LNCAP (cell line): Measurements from ENCODE around the gene FOXP1.

Source experiments
- CTCF ChIP-seq: fragments of 450-650 bp; IDR thresholded peaks from 2 replicates; pipeline ENCODE4 v1.5.1; 2017; ENCODE audit warnings: mild to moderate bottlenecking

Gene FOXP1

GRCh38 chr3:71048948-71049347 lies 534.6 kb downstream of the FOXP1 start:
- no peak for TF ChIP-seq CTCF

GRCh38 chr3:71047616-71048531 lies 535.7 kb downstream of the FOXP1 start:
- TF ChIP-seq CTCF: no peak

- no peak for TF ChIP-seq CTCF
Observed at GRCh38 chr3:71046791-71047190, 536.7 kb downstream of the FOXP1 start.

GRCh38 chr3:71045917-71046282 lies 537.6 kb downstream of the FOXP1 start:
- no peak for TF ChIP-seq CTCF

- no peak for TF ChIP-seq CTCF
Observed at GRCh38 chr3:71045212-71045916, 538.2 kb downstream of the FOXP1 start.

GRCh38 chr3:71042759-71043158 lies 540.8 kb downstream of the FOXP1 start:
- TF ChIP-seq CTCF: no peak

GRCh38 chr3:71041371-71041770 lies 542.2 kb downstream of the FOXP1 start:
- TF ChIP-seq CTCF: no peak
